ENCODE results near the gene ATP8A2.

DNA sequence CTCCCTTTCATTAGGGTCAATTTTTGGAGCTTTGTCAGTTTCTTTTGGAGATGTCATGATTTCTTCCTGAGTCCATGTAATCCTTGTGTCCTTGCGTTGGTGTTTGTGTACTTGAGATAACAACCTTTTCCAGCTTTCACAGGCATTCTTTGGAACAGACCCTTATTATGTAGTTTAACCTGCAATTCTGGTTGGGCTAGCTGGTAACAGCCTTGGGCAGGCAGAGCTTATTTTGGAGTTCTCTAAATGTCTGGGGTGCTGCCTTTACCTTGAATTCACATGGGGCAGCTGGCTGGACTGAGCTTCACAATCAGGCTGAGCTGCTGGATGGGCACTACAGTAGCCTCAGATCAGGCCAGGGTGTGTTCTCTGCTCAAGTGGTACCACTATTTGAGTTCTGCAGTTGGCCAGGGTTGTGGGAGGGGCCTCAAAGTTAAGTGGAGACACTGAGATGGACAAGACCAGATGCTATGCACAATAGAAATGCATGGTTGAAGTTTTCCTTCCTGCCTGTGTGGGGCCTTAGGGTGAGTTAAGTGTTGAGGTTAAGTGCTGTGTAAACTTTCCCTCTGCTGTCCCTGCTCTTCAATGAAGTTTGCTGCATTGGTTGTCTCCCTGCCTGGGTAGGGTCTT lies 277.3 kb downstream of the ATP8A2 start:
- TF ChIP-seq POLR2A (IDR thresholded peaks at IDR 0.05; ENCODE audit: low read length) (no peak), GATA1 (IDR thresholded peaks at IDR 0.05; ENCODE audit: low read depth, low read length) (no peak)
